NCI-H2081 treated with DMSO at 0.1 percent for 48 hours (cell line): ENCODE measurements around the gene ITGB1BP1.
"Not testable (repeated sequence)": the region's sequence is repeated elsewhere in the genome, so short reads cannot be mapped to it uniquely, and the experiment has no call there.

Source experiments
- DNase-seq: peaks from one replicate; lab custom pipeline; 2025; lab: John Stamatoyannopoulos, UW

Gene ITGB1BP1

GRCh38 chr2:9400268-9401058 is 22.9 kb downstream of the ITGB1BP1 start:
- no peak for DNase-seq

- DNase-seq, result no peak
Measured at GRCh38 chr2:9398881-9399780, 24.2 kb downstream of the ITGB1BP1 start.

- not testable (repeated sequence) for DNase-seq
Measured at GRCh38 chr2:9398251-9398650, 25.1 kb downstream of the ITGB1BP1 start.

- DNase-seq, result no peak
Measured at GRCh38 chr2:9397201-9397600, 26.1 kb downstream of the ITGB1BP1 start.

- DNase-seq, result no peak
Measured at GRCh38 chr2:9394816-9395215, 28.5 kb downstream of the ITGB1BP1 start.

DNA sequence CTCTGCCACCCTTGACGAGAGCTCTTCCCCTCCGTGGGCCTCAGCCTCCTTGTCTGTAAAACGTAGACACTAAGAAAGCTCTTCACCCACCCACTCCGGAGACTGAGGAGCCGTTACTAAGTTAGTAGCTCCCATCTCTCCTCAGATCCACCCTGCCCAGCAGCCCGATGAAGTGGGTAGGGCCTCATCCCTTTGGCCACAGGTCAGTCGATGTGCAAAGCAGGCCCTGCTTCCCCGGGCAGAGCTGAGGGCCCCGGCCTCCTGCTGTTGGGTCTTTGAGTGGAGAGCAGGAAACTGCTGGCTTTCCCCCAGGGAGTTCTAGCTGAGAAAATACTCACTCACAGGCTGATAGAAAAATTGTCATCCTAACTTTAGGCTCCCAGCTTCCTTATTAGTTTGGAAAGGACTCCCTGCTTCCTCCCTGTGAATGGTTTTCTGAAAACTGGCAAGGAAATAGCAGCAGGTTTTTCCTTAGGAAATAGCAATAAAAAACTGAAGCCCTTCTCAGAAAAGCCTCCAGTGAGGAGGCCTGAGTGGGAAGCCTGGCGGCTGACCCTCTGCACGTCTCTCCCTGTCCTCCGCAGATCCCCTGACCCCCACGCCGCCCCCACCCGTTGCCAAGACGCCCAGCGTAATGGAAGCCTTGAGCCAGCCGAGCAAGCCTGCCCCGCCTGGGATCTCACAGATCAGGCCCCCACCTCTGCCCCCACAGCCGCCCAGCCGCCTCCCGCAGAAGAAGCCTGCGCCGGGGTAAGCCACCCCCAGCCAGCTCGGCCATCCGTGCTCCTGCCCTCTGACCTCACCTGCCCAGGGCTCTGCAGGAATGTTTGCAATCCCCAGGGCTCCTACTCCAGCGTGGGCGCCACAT is 30.2 kb downstream of the ITGB1BP1 start:
- no peak for DNase-seq

DNA sequence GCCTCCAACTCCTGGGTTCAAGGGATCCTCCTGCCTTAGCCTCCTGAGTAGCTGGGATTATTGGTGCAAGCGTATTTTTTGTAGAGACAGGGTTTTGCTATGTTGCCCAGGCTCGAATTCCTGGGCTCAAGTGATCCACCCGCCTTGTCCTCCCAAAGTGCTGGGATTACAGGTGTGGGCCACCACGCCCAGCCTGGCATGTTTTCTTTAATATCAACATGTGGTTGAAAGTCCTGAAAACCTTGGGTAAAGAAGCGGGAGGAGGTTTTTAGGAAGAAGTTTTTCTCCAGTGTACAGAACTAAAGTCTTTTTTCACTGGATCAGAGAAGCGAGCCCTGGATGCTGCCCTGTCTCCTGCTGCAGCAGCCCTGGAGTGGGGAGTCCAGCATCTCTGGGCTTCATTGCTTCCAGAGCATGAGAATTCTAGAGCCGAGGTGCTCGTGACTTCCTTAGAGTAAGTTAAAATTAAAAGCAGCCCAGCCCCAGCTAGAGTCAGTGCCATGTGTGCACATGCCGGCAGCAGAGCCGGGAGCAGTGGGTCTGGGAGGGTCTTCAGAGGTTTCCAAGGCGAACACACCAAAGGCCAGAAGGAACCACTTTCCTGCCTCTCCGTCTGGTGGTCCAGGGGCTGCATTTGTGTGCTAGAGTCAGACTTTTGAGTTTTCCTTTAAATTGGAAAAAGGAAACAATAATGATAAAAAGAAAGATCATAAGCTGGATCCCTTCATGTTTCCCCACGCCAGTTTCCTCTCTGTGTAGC is 31.2 kb downstream of the ITGB1BP1 start:
- DNase-seq, result no peak

DNA sequence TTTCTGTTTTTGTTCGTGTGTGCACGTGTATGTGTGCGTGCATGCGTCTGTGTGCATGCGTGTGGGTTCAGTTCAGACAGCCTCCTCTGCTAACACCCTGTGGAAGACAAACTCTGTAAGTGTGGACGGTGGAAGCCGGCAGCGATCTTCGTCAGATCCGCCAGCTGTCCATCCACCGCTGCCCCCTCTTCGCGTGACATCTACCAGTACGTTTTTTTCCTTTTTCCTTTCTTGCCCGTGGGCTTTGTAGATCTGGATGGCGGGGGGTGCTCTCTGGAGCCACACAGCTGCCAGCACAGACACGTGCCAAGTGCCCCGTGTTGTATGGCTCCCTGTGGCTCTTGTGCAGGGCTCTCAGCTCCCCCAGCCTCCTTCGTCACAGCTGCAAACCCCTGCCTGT is 32.3 kb downstream of the ITGB1BP1 start:
- DNase-seq, result no peak

DNA sequence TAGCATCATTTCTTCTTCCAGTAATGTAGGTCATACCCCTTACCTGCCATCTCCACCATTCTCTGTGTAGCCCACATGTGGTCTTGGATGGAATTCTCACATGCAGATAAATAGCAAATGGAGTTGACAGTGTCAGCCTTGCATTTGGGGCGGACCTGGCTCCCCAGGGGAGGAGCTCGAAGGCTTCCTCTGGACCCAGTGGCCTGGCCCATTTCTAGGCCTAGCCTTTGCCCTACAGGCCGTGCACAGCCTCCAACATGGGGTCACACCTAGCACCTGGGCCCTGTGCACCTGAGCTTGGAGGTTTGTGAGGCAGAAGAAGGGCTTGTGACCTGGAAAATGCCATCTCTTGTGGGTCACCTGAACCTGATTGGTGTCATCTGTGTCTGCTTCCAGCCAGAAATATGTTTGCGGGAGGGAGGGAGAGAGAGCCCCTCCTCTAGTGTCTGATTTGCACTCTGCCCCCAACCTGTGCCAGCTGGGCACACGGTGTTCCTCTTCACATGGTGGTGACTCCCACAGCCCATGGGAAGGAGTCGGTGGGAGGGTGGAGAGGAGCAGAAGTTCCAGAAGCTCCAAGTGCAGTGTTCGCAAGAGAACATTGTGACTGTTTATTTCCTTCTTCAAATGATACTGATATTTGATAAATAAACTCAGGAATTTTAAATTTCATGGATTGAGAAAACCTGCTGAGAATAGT is 33.0 kb downstream of the ITGB1BP1 start:
- no peak for DNase-seq

- DNase-seq, result no peak
Measured at GRCh38 chr2:9388950-9389911, 34.1 kb downstream of the ITGB1BP1 start.

DNA sequence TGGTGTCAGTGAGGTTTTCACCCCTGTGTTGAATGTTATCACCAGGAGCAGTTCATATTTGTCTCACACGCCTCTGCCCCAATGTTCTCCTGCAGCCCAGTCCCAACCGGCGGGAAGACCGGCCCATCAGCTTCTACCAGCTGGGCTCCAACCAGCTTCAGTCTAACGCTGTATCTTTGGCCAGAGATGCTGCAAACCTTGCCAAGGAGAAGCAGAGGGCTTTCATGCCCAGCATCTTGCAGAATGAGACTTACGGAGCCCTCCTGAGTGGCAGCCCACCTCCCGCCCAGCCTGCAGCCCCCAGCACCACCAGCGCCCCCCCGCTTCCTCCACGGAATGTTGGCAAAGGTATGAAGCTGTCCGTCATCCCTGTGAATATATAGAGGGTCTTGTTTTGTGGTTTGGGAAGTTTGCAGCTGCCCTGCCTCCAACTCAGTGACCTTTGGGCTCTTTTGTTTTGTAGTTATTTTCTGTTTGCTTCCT is 35.1 kb downstream of the ITGB1BP1 start:
- no peak for DNase-seq

DNA sequence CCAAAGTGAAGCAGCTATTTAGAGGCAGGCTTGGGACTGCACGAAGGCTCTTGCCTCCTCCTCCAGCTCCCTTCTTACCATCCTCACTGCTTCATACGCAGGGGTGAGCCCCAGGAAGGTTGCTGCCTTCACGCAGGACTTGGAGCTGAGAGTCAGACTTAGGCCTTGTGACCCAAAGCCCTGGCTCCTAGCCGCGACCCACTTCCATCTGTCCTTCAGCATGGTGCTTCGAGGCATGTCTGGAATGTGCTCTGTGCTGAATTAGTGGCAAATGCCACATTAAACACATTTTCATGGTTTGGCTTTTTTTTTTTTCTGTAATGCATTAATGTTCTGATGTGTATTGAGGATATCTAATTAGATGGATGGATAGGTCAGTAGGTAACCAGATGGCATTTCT is 37.5 kb downstream of the ITGB1BP1 start:
- DNase-seq, result no peak

DNA sequence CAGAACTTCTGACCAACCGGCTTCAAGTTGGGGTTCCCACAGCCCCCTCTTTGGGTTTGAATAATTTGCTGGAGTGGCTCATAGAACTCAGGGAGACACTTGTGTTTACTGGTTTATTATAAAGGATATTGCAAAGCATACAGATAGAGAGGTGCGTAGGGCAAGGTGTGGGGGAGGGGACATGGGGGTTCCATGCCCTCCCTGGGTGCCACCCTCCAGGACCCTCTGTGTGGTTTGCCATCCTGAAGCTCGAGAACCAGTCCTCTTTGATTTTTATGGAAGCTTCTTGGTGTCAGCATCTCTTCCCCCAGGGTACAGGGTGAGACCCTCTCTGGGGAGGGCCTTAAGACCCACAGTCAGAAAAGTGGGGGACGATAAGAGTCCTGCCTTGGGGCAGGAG is 38.8 kb downstream of the ITGB1BP1 start:
- no peak for DNase-seq

- no peak for DNase-seq
Measured at GRCh38 chr2:9382604-9383235, 40.6 kb downstream of the ITGB1BP1 start.

DNA sequence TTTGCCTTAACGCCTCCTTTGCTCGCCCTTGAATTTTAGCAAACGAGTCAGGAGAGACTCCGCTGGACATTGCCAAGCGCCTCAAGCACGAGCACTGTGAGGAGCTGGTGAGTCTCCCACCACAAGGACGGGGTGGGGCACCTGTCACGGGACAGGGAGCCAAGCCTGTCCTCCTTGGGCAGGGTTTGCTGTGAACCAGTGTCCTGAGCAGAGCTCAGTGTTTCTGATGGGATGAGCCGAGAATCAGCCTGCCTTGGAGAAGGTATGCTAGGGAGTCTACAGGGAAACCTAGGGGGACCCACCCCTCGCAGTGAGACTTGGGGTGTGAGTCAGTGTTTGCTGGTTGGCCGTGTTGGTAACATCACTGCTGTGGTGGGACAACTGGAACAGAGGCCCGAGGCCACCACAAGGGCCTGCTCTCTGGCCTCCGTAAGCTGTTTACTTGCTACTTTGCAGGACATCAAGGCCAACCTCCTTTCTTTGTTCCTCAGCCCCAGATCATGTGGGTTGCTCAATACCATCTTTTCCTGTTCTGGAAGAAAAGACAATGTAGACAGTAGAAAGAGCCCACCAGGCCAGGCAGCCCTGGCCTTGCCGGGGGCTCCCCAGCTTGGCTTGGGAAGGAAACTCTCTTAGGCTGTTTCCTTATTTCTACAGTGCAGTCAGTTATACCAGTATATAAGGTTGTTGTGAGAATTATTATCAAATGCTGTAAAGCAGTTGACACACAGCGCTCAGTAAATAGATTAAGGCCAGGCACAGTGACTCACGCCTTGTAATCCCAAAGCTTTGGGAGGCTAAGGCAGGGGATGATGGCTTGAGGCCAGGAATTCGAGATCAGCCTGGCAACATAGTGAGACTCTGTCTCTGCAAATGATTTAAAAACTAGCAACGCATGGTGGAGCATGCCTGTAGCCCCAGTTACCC is 42.4 kb downstream of the ITGB1BP1 start:
- DNase-seq, result no peak

DNA sequence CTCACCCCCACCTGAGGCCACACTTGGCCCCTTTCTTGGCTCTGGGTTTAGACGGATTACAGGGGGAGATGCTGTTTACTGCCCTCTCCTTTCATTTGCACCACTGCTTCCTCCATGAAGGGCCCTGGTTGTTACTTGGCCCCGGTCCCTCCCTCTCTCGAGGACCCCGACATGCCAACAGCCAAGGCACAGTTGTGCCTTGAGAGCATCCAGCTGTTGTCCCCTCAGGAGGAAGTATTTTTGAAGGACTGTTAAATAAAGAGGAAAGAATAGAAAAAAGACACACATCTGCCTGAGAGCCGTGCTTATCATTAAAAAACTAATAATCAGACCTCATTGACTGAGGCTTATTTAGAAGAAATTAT is 44.0 kb downstream of the ITGB1BP1 start:
- DNase-seq, result no peak

DNA sequence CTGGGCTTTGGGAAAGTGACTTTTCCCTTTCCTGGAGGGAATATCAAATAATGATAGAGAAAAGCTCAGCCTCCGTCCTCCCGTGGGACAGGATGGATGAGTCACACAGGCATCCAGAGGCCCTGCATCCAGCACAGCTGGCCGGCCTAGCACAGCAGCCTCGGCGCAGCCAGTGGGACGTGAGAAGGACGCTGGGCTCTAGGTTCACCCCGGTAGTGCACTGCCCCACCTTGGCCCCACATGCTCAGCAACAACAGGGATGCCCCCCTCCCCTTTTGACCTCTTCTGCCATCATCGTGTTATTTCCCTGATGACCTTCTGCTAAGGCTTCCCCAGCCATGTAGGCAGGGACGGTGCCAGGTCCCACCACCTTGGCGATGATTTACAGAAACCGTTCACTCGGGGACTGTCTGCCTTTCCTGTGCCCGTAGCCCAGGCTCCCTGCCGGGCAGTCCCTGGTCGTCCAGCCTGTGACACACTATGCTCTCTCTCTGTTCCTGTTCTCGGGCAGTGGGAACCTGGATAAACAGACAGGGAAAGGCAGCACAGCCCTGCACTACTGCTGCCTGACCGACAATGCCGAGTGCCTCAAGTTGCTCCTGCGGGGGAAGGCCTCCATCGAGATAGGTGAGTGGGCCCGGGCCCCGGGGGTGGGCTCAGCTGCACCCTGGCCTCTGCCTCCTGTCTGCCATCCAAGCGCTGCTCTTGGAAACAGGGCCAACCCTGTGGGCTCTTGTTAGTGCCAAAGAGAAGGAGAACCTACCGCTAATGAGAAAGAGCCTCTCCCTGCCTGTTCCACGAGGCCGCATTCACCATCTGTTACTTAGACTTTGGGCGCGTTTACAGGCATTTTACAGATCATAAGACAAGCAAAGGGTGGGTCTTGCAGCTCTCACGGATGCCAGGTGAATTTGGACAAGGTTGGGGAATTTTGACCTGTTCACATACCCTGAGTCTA is 44.6 kb downstream of the ITGB1BP1 start:
- no peak for DNase-seq
